ENCODE data around the gene IMMP2L.

The IMMP2L gene

DNA sequence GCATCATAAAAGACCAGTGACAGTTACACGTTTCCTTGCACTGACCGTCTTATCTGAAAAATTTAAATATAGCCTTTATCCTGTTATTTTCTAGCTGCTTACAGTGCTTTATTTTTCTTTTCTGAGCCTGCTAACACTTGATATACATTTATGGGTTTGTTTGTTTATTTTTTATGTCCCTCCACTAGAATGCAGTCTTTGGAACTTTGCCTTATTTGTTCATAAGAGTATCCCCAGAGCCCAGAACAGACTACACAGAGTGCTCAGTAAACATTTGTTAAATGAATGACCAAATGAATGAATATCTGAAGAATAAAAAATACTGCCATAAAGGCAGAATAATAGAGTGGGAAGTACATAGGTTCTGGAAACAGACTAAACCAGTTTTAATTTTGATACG lies 673.7 kb downstream of the IMMP2L start:
- no peak for DNase-seq (ENCODE audit: low read depth)
- TF ChIP-seq, protein P1, sequence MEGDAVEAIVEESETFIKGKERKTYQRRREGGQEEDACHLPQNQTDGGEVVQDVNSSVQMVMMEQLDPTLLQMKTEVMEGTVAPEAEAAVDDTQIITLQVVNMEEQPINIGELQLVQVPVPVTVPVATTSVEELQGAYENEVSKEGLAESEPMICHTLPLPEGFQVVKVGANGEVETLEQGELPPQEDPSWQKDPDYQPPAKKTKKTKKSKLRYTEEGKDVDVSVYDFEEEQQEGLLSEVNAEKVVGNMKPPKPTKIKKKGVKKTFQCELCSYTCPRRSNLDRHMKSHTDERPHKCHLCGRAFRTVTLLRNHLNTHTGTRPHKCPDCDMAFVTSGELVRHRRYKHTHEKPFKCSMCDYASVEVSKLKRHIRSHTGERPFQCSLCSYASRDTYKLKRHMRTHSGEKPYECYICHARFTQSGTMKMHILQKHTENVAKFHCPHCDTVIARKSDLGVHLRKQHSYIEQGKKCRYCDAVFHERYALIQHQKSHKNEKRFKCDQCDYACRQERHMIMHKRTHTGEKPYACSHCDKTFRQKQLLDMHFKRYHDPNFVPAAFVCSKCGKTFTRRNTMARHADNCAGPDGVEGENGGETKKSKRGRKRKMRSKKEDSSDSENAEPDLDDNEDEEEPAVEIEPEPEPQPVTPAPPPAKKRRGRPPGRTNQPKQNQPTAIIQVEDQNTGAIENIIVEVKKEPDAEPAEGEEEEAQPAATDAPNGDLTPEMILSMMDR (IDR thresholded peaks at IDR 0.05; ENCODE audit: insufficient read depth, low read depth, low read length, missing control alignments): no peak
- H3K4me3 ChIP-seq (ENCODE audit: low read depth, low read length): no peak overlapping the region

DNA sequence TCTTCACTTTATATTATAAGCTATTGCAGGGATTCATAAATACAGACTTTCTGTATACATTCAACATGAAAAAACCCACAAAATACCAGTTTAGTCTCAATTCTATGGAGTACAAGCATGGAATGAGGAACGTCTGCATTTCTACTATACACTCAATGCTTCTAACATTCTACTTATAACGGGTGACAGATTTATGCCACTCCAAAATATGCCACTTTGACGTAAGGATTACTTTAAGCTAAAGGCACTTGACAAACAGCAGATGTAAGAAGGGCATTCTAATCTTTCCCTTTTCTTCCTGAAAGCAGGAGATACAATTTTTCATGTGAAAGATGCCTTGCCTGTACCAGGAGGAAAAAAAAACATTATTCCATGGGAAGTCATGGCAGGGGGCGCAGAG lies 676.8 kb downstream of the IMMP2L start:
- TF ChIP-seq, protein P1 (IDR thresholded peaks at IDR 0.05; ENCODE audit: insufficient read depth, low read depth, low read length, missing control alignments): no peak
- H3K4me3 ChIP-seq (ENCODE audit: low read depth, low read length): no peak overlapping the region

DNA sequence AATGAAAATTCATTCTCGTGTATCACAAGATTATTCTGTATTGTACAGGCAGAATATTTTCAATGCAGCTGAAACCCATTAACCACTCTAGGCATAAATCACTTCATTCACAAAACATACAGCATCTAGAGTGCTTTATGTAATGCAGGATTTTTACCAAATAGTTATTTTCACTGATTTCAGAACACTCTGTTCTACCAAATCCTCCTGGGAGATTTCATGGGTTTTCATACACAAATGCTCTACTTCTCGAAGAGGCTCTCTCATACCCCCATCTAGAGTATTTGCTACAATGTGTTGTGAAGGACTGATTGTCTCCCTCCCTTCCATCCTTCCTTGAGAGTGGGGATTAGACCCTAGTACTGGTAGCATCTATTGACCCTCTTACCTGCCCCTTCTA lies 680.6 kb downstream of the IMMP2L start:
- TF ChIP-seq, protein P1 (IDR thresholded peaks at IDR 0.05; ENCODE audit: insufficient read depth, low read depth, low read length, missing control alignments): no peak
- H3K4me3 ChIP-seq (ENCODE audit: low read depth, low read length): no peak overlapping the region
- DNase-seq (ENCODE audit: low read depth): no peak

More for the DNA sequence above, 676.8 kb downstream of the IMMP2L start:
- no peak for DNase-seq (ENCODE audit: low read depth)

DNA sequence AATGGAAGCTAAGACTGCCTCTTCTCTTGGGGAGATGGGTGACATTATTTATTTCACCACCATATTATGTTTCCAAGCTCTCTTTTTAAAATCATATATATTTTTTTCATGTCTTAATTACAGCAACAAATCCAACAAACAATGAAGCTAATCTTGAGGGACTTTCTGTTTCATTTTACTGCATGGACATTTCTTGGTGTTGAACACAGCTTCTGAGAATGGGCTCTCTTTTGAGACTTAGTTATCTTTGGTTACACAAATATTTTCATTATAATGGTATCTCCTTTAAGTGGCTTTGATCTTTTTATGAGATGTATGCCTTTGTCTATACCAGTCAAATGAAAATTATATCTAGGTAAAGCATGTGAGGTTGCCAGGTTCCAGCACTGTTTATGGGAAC lies 681.3 kb downstream of the IMMP2L start:
- no peak for DNase-seq (ENCODE audit: low read depth)
- H3K4me3 ChIP-seq (ENCODE audit: low read depth, low read length): no peak overlapping the region
- TF ChIP-seq, protein P1 (IDR thresholded peaks at IDR 0.05; ENCODE audit: insufficient read depth, low read depth, low read length, missing control alignments): no peak

- no peak for DNase-seq (ENCODE audit: low read depth)
- TF ChIP-seq, protein P1 (IDR thresholded peaks at IDR 0.05; ENCODE audit: insufficient read depth, low read depth, low read length, missing control alignments): no peak
- no peak overlapping the region for H3K4me3 ChIP-seq (ENCODE audit: low read depth, low read length)
These were observed 685.3 kb downstream of the IMMP2L start for GRCh38 chr7:110877016-110877415.

DNA sequence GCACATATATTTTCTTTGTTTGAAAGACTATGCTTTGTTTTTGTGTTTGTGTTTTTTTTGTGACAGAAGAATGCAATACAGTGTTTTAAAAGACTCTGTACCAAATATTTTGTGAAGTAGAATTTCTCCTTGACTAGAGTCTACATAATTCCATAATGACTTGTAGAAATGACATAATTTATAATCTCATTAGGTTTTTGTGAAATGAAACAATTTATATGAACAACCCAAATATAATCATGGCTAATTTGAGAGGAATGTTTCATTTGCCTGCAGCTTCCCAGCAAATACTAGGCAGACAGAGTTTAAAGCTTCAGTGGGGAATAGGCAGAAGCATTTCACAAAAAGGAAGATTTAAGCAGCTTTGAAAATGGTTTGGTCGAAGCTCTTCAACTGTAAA lies 686.9 kb downstream of the IMMP2L start:
- no peak overlapping the region for H3K4me3 ChIP-seq (ENCODE audit: low read depth, low read length)
- TF ChIP-seq, protein P1 (IDR thresholded peaks at IDR 0.05; ENCODE audit: insufficient read depth, low read depth, low read length, missing control alignments): no peak
- DNase-seq (ENCODE audit: low read depth): no peak

GRCh38 chr7:110871856-110872255 lies 690.4 kb downstream of the IMMP2L start:
- no peak overlapping the region for H3K4me3 ChIP-seq (ENCODE audit: low read depth, low read length)
- DNase-seq (ENCODE audit: low read depth): no peak
- TF ChIP-seq, protein P1 (IDR thresholded peaks at IDR 0.05; ENCODE audit: insufficient read depth, low read depth, low read length, missing control alignments): no peak
